ENCODE measurements around the gene PRSS27. TPM values are rescaled to one million over a fixed set of nuclear protein-coding genes. Genes with fewer than 3 reads are reported as not detected.

PRSS27 gene
- total RNA-seq, 4 donors from 2014 or later: 0.82 to 3.0 (median 1.4) TPM

- no peak for TF ChIP-seq CTCF (IDR thresholded peaks at IDR 0.05; ENCODE audit: low read depth)
Observed at GRCh38 chr16:2701272-2701671, 18.8 kb downstream of the PRSS27 start.

GRCh38 chr16:2700786-2701185, 19.2 kb downstream of the PRSS27 start:
- TF ChIP-seq CTCF (IDR thresholded peaks at IDR 0.05; ENCODE audit: low read depth): no peak

- TF ChIP-seq CTCF (IDR thresholded peaks at IDR 0.05; ENCODE audit: low read depth): no peak
Observed at GRCh38 chr16:2699791-2700600, 20.0 kb downstream of the PRSS27 start.

- no peak for TF ChIP-seq CTCF (IDR thresholded peaks at IDR 0.05; ENCODE audit: low read depth)
Observed at GRCh38 chr16:2698965-2699750, 20.9 kb downstream of the PRSS27 start.

- TF ChIP-seq CTCF (IDR thresholded peaks at IDR 0.05; ENCODE audit: low read depth): no peak
Observed at GRCh38 chr16:2698103-2698870, 21.7 kb downstream of the PRSS27 start.

- TF ChIP-seq CTCF (IDR thresholded peaks at IDR 0.05; ENCODE audit: low read depth): no peak
Observed at GRCh38 chr16:2697401-2697948, 22.5 kb downstream of the PRSS27 start.

Measured in subcutaneous adipose tissue (tissue), 4 donors.